Urothelium cell line (cell line): ENCODE results near the gene NPPC.
"Not testable (repeated sequence)": the region's sequence is repeated elsewhere in the genome, so short reads cannot be mapped to it uniquely, and the experiment has no call there.

Experiments
- DNase-seq: peaks from one replicate; pipeline ENCODE4 v3.0.0; 2011; ENCODE audit warnings: low spot score, mixed read lengths
- FAIRE-seq: peaks from 2 replicates; lab custom pipeline; 2011; peaks lifted over from hg19 to GRCh38; lab: Jason Lieb, UNC

Gene NPPC

GRCh38 chr2:231890896-231891513, 35.2 kb downstream of the NPPC start:
- DNase-seq, result no peak
- FAIRE-seq, result no peak

GRCh38 chr2:231887756-231888155, 38.4 kb downstream of the NPPC start:
- no peak for DNase-seq
- no peak for FAIRE-seq

- DNase-seq, result no peak
- FAIRE-seq, result no peak
Observed at GRCh38 chr2:231886071-231886681, 40.0 kb downstream of the NPPC start.

- FAIRE-seq, result no peak
- no peak for DNase-seq
Observed at GRCh38 chr2:231884438-231885140, 41.6 kb downstream of the NPPC start.

GRCh38 chr2:231883468-231883881, 42.7 kb downstream of the NPPC start:
- no peak for FAIRE-seq
- no peak for DNase-seq

GRCh38 chr2:231882646-231883045, 43.5 kb downstream of the NPPC start:
- no peak for FAIRE-seq
- DNase-seq, result no peak

GRCh38 chr2:231880371-231880770, 45.8 kb downstream of the NPPC start:
- DNase-seq, FAIRE-seq: not testable (repeated sequence)

- FAIRE-seq, result no peak
- no peak for DNase-seq
Observed at GRCh38 chr2:231879216-231879615, 47.0 kb downstream of the NPPC start.

GRCh38 chr2:231877533-231878456, 48.4 kb downstream of the NPPC start:
- FAIRE-seq (no peak), DNase-seq (peak; percentile 69)

GRCh38 chr2:231874944-231875343, 51.3 kb downstream of the NPPC start:
- DNase-seq (no peak), FAIRE-seq (no peak)
